Measurements from ENCODE around the gene MTMR10.

GRCh38 chr15:31025996-31026395, 34.6 kb upstream of the MTMR10 start:
- TF ChIP-seq POLR2AphosphoS5 (IDR thresholded peaks at IDR 0.05) (no peak), POLR2A (IDR thresholded peaks at IDR 0.05) (no peak)

All from suprapubic skin (tissue), 4 donors.